Measurements from ENCODE around the gene LIN7C.

DNA sequence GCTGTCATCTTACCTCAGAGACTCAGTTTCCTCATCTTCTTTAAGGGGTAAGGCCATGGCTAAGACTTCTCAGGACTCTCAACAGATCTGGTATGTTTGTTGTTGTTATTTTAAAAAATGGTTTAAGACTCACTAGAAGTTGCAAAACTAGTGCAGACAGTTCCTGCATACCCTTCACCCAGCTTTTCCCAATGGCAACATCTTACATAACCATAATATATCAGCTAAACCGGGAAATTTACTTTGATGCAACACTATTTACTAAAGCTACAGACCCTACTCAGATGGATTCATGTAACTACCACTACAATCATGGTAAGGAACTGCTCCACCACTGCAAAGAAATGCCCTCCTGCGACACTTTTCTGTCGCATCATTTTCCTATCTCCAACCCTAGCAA is 54.4 kb downstream of the LIN7C start:
- TF ChIP-seq, protein P1, sequence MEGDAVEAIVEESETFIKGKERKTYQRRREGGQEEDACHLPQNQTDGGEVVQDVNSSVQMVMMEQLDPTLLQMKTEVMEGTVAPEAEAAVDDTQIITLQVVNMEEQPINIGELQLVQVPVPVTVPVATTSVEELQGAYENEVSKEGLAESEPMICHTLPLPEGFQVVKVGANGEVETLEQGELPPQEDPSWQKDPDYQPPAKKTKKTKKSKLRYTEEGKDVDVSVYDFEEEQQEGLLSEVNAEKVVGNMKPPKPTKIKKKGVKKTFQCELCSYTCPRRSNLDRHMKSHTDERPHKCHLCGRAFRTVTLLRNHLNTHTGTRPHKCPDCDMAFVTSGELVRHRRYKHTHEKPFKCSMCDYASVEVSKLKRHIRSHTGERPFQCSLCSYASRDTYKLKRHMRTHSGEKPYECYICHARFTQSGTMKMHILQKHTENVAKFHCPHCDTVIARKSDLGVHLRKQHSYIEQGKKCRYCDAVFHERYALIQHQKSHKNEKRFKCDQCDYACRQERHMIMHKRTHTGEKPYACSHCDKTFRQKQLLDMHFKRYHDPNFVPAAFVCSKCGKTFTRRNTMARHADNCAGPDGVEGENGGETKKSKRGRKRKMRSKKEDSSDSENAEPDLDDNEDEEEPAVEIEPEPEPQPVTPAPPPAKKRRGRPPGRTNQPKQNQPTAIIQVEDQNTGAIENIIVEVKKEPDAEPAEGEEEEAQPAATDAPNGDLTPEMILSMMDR (IDR thresholded peaks at IDR 0.05; ENCODE audit: low read depth, low read length, poor library complexity, severe bottlenecking), result no peak
- no peak for TF ChIP-seq EZH2phosphoT487 (IDR thresholded peaks at IDR 0.05; ENCODE audit: borderline replicate concordance, low read length)

Measured in DOHH2 (cell line).